ENCODE measurements around the gene ADGRG6. TPM values are rescaled to one million over a fixed set of nuclear protein-coding genes. Genes with fewer than 3 reads are reported as not detected.

ADGRG6 gene
- total RNA-seq, 1 experiment from 2014 or later: 2.5 TPM

- TF ChIP-seq, protein P1, sequence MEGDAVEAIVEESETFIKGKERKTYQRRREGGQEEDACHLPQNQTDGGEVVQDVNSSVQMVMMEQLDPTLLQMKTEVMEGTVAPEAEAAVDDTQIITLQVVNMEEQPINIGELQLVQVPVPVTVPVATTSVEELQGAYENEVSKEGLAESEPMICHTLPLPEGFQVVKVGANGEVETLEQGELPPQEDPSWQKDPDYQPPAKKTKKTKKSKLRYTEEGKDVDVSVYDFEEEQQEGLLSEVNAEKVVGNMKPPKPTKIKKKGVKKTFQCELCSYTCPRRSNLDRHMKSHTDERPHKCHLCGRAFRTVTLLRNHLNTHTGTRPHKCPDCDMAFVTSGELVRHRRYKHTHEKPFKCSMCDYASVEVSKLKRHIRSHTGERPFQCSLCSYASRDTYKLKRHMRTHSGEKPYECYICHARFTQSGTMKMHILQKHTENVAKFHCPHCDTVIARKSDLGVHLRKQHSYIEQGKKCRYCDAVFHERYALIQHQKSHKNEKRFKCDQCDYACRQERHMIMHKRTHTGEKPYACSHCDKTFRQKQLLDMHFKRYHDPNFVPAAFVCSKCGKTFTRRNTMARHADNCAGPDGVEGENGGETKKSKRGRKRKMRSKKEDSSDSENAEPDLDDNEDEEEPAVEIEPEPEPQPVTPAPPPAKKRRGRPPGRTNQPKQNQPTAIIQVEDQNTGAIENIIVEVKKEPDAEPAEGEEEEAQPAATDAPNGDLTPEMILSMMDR (conservative IDR thresholded peaks at IDR 0.05): no peak
- H3K4me1 ChIP-seq (ENCODE audit: insufficient read depth, low read length): no peaks in the 10 kb centered on the region; the same call in 1 of the 2 replicates
- no peak overlapping the region for H3K14ac ChIP-seq (ENCODE audit: insufficient read depth, low read length)
- no peak overlapping the region for H2BK120ac ChIP-seq (ENCODE audit: low read depth, low read length, poor library complexity, severe bottlenecking)
- Mint-ChIP-seq H3K9me3 (no peaks in the 10 kb centered on the region), H3K4me1 (peaks cover 10 to 16% of the 10 kb centered on the region in 2 experiments), H3K27ac (no peak overlapping the region), H3K36me3 (ENCODE audit: insufficient read depth in 1 of 3, low read depth in 3 of 3) (no peaks in the 10 kb centered on the region), H3K4me3 (no peak overlapping the region), H3K27me3 (ENCODE audit: low read depth) (no peaks in the 10 kb centered on the region)
- H3K79me1 ChIP-seq (ENCODE audit: insufficient read depth, low read depth, low read length, poor library complexity, severe bottlenecking): no peaks in the 10 kb centered on the region
- no peaks in the 10 kb centered on the region for H3K23me2 ChIP-seq (ENCODE audit: insufficient read length, low read depth, low read length, poor library complexity, severe bottlenecking)
- no peak overlapping the region for H2AFZ ChIP-seq (ENCODE audit: low read length)
- no peak overlapping the region for H2AK5ac ChIP-seq (ENCODE audit: insufficient read length, low read length)
- no peak overlapping the region for H3K27ac ChIP-seq (ENCODE audit: insufficient read length, low read depth, low read length)
- H3K18ac ChIP-seq (ENCODE audit: insufficient read length, low read depth, low read length): no peak overlapping the region
- no peak overlapping the region for H3K56ac ChIP-seq (ENCODE audit: insufficient read length, low read depth, low read length)
- WGBS (ENCODE audit: extremely low coverage, insufficient read length, low lambda C conversion rate): no CpG with 5 or more reads among the region's 3 CpGs
- no peaks in the 10 kb centered on the region for H3K79me2 ChIP-seq (ENCODE audit: insufficient read depth, low read length)
- H3K27me3 ChIP-seq (ENCODE audit: insufficient read depth, low read length): no peaks in the 10 kb centered on the region
- H3K4ac ChIP-seq (ENCODE audit: low read depth, low read length): no peak overlapping the region
- H4K8ac ChIP-seq (replicated peaks; ENCODE audit: insufficient read length, low read depth, low read length): no peak overlapping the region
- H2BK5ac ChIP-seq (ENCODE audit: insufficient read length, low read length): no peak overlapping the region
- H4K5ac ChIP-seq (ENCODE audit: insufficient read length, low read depth, low read length): no peak overlapping the region
- no peak overlapping the region for H2BK15ac ChIP-seq (ENCODE audit: low read depth, low read length)
- H3K9ac ChIP-seq (ENCODE audit: extremely low read depth, insufficient read length, low read length): no peak overlapping the region
- no peak overlapping the region for H3T11ph ChIP-seq (ENCODE audit: low read length)
- no peak overlapping the region for H2BK20ac ChIP-seq (ENCODE audit: low read depth, low read length, poor library complexity, severe bottlenecking)
- no peak overlapping the region for H2BK12ac ChIP-seq (ENCODE audit: insufficient read length, low read depth, low read length)
- H3K23ac ChIP-seq (ENCODE audit: insufficient read length, low read depth, low read length): no peak overlapping the region
- H3K4me2 ChIP-seq (ENCODE audit: insufficient read depth, insufficient read length, low read length): no peak overlapping the region
- DNase-seq: no peak
- no peak overlapping the region for H4K91ac ChIP-seq (ENCODE audit: insufficient read length, low read depth, low read length)
- no peaks in the 10 kb centered on the region for H3K9me3 ChIP-seq (ENCODE audit: control insufficient read depth, low read depth, low read length)
- H4K20me1 ChIP-seq (ENCODE audit: control insufficient read depth, insufficient read depth, insufficient read length): no peaks in the 10 kb centered on the region
These were observed 19.6 kb downstream of the ADGRG6 start for GRCh38 chr6:142321451-142321850.
